PFSK-1 (cell line): Measurements from ENCODE around the gene LYSET.

ENCODE experiments used
- FOXP2 ChIP-seq: optimal IDR thresholded peaks from 2 replicates; pipeline ENCODE3; 2011; ENCODE audit warnings: borderline replicate concordance, control low read depth, inconsistent platforms; ENCODE audit not compliant: insufficient read depth; ENCODE audit errors: extremely low read length, extremely low read depth
- POLR2AphosphoS5 ChIP-seq: IDR thresholded peaks from 2 replicates; pipeline ENCODE4 v1.6.1; 2012; ENCODE audit warnings: low read depth, mild to moderate bottlenecking, control low read depth, low read length, moderate library complexity
- SIN3A ChIP-seq: IDR thresholded peaks from 2 replicates; pipeline ENCODE4 v1.6.1; 2012; ENCODE audit warnings: mild to moderate bottlenecking, low read length, moderate library complexity, borderline replicate concordance; ENCODE audit not compliant: insufficient read depth
- TAF1 ChIP-seq: IDR thresholded peaks from 2 replicates; pipeline ENCODE4 v1.6.1; 2012; ENCODE audit warnings: low read length, control low read depth, borderline replicate concordance; ENCODE audit not compliant: insufficient read depth
- TF ChIP-seq, protein P1 (sequence below), 2 experiments: IDR thresholded peaks; 2 replicates each; pipeline versions ENCODE4 v1.6.1 to v1.8.0; 2011 to 2012; ENCODE audit warnings: low read depth in 2 of 2, low read length in 2 of 2, control low read depth in 1 of 2, inconsistent platforms in 1 of 2, mild to moderate bottlenecking in 1 of 2, moderate library complexity in 1 of 2; ENCODE audit not compliant: insufficient read depth in 1 of 2

The LYSET gene

DNA sequence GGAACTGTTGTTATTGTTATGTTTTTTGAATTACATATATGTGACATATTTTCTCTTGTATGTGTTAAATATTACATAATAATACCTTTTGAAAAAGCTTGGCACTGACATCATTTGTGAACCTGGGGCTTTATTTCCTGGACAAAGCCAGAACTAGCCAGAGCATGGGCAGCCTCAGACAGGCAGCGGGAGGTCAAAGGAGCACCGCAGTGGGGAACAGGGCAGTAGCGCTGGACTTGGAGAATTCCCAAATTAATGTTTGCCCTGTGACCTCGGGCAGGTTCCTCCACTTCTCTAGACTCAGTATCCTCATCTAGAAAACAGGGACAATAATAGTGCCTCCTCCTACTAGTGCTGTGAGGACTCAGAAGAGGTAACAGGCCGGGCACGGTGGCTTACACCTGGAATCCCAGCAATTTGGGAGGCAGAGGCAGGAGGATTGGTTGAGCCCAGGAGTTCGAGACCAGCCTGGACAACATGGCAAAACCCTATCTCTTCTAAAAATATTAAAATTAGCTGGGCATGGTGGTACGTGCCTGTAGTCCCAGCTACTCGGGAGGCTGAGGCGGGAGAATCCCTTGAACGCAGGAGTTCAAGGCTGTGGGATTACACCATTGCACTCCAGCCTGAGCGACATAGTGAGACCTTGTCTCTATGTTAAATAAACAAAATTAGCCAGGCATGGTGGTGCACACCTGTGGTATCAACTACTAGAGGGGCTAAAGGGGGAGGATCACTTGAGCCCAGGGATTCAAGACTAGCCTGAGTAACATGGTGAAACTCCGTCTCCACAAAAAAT, 42.1 kb upstream of the LYSET start:
- TF ChIP-seq TAF1 (no peak), POLR2AphosphoS5 (no peak), FOXP2 (no peak), SIN3A (no peak)
- TF ChIP-seq, protein P1, sequence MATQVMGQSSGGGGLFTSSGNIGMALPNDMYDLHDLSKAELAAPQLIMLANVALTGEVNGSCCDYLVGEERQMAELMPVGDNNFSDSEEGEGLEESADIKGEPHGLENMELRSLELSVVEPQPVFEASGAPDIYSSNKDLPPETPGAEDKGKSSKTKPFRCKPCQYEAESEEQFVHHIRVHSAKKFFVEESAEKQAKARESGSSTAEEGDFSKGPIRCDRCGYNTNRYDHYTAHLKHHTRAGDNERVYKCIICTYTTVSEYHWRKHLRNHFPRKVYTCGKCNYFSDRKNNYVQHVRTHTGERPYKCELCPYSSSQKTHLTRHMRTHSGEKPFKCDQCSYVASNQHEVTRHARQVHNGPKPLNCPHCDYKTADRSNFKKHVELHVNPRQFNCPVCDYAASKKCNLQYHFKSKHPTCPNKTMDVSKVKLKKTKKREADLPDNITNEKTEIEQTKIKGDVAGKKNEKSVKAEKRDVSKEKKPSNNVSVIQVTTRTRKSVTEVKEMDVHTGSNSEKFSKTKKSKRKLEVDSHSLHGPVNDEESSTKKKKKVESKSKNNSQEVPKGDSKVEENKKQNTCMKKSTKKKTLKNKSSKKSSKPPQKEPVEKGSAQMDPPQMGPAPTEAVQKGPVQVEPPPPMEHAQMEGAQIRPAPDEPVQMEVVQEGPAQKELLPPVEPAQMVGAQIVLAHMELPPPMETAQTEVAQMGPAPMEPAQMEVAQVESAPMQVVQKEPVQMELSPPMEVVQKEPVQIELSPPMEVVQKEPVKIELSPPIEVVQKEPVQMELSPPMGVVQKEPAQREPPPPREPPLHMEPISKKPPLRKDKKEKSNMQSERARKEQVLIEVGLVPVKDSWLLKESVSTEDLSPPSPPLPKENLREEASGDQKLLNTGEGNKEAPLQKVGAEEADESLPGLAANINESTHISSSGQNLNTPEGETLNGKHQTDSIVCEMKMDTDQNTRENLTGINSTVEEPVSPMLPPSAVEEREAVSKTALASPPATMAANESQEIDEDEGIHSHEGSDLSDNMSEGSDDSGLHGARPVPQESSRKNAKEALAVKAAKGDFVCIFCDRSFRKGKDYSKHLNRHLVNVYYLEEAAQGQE (IDR thresholded peaks at IDR 0.05; ENCODE audit: insufficient read depth in 1 of 2, low read depth in 2 of 2, low read length in 2 of 2), result no peak

DNA sequence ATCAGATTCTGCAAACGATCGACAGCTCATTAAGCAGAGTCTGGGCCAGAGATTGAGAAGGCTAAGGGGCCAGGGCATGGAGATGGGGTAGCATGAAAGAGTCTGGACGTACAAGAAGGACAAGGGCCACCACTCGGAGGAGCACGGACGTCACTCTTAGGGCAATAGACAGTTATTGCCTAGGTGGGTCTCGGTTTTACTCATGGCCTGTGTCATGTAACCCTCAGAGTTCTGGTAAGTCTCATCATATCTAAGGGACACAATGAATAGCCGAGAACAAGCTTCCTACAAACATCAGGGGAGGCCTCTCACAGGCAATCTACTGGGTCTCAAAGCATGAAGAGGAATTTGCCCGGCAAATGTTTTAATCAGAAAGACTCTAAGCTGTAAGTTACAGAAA, 39.0 kb upstream of the LYSET start:
- TF ChIP-seq, protein P1 (IDR thresholded peaks at IDR 0.05; ENCODE audit: insufficient read depth in 1 of 2, low read depth in 2 of 2, low read length in 2 of 2), result no peak
- TF ChIP-seq FOXP2, result no peak
- no peak for TF ChIP-seq TAF1
- no peak for TF ChIP-seq POLR2AphosphoS5
- TF ChIP-seq SIN3A, result no peak

DNA sequence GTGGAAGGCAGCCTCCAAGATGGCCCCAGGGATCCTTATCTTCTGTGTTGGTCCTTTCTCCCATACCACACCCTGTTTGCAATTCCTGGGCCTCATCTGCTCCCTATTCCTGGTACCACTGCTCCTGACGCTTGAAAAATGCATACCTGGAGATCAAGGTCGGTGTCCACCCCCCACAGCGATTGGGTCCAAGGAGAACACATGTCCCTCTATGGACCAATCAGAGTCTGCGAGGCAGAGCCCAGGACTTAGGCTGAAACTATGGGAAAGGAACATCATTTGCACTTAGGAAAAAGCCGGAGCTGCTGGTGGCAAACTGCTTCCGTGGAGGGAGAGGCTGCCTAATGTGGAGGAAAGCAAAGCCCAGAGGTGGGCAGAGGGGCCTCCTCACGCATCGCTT, 36.1 kb upstream of the LYSET start:
- TF ChIP-seq TAF1, result no peak
- TF ChIP-seq, protein P1 (IDR thresholded peaks at IDR 0.05; ENCODE audit: insufficient read depth in 1 of 2, low read depth in 2 of 2, low read length in 2 of 2), result no peak
- no peak for TF ChIP-seq FOXP2
- no peak for TF ChIP-seq SIN3A
- no peak for TF ChIP-seq POLR2AphosphoS5

DNA sequence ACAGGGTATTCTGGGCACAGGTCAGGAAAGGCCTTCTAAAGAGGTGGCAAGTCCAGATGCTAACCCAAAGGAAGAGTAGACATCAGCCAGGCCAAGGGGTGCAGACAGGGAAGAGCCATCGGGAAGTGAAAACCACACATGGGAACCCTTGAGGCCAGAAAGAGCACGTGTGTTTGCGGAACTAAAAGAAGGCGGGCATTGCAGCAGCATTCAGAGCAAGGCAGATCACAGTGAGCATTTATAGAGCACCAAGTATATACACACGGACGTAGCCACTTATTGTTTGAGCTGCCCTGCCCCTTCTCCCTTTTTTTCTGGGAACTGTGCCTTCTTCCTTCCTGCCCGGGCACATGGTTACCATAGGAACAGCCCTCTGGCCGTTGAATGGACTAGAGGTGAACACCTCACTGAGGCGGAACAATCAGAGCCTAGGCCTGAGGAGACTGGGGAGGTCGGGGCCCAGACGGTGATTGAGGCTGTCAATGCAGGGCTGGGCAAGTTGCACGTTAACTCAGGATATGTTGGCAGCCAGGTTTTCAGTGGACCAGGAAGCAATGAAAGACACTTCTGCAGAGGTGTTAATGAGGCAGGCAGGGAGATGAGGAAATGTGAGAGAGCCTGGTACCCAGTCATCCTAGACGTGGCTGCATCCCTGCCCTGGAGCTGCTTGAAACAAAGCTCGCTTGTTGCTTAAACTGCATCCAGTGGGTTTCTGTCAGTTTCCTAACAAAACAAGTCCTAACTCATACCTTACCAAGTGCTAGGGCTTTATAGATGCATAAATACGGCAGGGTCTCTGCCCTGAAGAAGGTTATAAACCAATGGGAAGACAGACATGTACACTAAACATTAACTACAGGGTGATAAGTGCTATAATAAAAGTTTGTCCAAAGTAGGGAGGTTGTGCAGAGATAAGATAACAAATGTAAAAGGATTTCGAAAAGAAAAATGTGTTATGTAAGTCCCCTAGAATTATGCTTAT, 34.6 kb upstream of the LYSET start:
- TF ChIP-seq TAF1, result no peak
- TF ChIP-seq POLR2AphosphoS5, result no peak
- no peak for TF ChIP-seq SIN3A
- TF ChIP-seq, protein P1 (IDR thresholded peaks at IDR 0.05; ENCODE audit: insufficient read depth in 1 of 2, low read depth in 2 of 2, low read length in 2 of 2), result no peak
- no peak for TF ChIP-seq FOXP2
